NCI-H446 treated with DMSO at 0.1 percent for 48 hours (cell line): ENCODE results near the gene POU3F1.

Source experiments
- DNase-seq: peaks from one replicate; lab custom pipeline; 2025; lab: John Stamatoyannopoulos, UW

Gene POU3F1

DNA sequence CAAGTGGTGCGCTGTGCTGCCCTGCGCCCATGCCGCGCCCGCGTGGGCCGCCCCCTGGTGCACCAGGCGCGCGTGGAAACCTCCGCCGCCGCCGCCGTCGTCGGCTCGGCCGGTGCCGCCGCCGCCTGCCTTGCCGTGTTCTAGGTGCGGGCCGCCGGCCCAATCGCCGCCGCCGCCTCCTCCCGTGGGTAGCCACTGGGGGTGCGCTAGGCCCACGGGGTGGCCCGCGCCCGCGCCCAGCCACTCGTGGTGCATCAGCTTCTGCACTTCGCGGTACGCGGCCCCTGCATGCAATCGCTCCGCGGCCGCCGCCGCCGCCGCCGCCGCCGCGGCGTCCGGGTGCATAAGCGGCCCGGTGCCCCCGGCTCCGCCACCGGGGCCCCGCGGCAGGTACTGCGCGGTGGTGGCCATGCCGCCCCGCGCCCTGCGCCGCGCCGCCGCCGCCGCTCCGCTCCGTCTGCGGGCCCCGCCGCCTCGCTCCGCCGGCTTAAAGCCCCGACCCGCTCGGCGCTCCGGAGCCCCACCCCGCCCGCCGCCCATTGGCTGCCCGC, at the start of gene POU3F1:
Gene POU3F1 (minus strand): TSS at position 461 of the 551 bp plus-strand sequence. CDS start 50 bp downstream, at position 411.
- no peak for DNase-seq

DNA sequence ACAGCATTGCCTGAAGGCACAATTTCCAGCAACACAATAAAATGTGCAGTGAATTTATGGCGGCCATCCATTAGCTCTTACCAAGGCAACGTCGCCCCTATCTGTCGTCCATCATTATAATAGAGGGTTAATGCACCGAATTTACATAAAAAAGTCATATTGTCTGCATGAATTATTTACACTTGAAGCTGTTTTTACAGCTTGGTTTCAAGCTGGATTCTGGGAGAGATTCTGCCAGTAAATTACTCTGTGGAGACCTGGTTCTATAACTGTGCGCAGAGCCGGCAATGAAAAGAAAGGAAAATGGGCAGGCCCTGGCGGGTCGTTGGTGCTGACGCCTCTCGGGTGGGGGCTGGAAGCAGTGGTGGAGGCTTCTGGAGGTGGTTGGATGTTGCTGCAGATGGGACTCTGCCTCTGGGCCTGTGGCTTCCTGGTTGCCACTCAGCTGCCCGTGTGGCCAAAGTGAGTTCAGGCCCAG, 48.9 kb upstream of the POU3F1 start:
- no peak for DNase-seq

DNA sequence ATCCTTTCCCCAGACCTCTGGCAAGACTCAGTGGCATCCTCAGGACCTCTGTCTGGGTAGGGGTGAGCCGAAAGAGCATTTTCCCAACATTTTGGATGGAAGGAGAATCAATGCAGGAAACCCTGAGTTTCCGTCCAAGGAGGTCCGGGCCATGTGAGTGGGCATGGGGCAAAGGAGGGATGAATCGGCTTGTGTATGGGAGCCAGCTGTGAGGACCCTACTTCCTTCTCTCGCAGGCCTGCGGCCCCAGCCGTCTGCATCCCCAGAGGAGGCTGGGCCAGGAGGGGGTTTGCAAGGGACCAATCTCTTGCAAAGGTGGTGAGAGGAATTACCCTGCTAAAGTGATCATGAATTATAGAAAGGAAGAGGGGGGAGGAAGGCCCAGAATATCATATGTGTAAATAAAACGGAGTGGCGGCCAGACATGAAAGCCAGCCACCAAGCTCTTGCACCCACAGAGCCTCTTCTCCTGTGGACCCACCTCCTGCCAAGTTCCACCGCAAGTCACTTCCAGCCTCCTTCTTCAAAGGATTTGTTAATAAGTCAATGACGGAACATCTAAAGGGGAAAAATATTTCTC, 48.2 kb upstream of the POU3F1 start:
- DNase-seq, result no peak

DNA sequence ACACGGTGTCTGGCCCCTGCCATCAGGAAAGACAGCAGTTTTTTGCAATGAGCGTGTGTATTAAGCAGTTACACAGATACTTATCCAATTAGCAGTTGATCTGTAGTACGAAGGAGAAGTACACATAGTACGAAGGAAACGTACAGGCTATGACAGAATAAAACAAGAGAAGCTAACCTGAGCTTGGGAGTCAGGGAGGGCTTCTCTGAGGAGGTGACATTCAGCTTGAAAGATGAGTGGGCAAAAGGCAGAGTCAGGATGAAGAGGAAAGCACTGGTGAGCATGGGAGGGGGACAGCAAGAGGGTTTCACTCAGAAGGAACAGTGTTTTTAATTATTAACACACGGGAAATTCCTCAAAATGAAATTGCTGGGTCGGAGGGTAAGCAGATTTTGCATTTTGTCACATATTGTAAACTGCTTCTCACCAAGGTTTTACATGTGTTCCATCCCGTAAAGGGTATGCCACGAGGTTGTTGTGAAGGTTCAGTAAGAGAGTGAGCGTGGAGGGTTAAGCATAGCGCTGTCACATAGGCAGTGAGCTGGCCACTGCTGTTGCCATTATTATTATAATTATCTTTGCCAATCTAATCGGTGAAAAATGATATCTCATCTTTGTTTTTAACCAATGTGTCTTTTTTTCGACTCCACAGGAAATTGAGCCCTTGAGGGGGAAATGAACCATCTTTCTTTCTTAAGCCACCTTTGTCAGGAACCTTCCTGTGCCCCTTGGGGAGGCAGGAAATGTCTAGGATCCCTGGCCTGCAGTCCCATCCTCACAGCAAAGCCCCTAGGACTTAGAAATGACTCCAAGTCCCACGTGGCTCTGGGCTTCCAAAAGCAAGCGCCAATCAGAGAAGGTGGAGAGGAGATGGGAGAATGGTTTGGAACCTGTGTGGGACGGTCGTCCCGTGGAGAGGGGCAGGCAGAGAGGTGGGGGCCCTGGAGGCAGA, 47.3 kb upstream of the POU3F1 start:
- no peak for DNase-seq

DNA sequence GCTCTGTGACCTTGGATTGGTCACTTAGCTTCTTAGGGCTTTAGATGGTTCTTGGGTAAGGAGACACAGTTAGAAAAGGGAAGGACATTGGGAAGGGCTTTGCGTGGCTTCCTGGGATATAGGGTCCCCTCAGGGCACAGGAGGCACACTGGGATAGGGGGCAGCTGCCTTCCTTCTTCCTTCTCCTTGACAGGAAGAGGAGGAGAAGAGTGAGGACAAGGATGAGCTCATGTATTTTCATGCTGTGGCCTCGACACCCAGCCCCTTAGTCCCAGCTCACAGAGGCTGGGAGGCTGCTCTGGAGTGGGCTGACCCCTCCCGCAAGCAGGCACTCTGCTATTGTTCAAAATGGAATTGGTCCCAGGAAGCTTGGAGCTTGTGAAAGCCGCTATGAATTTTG, 45.7 kb upstream of the POU3F1 start:
- no peak for DNase-seq

DNA sequence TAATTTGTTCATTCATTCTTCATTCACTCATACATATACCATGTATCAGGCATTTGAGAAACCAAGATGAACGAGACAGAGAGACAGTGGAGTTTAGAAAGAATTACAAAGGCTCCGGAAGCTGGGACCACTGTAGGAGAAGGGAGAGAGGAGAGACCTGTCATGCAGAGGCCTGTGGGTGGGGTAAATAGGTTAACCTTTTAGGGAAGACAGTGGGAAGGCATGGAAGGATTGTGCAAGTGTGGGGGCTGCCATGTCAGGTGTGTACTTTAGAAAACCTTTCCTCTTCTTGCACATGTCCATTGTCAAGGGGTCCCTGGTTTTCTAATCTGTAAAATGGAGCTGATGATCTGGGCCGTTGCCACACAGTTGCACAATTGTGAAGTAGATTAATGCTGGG, 44.2 kb upstream of the POU3F1 start:
- no peak for DNase-seq

DNA sequence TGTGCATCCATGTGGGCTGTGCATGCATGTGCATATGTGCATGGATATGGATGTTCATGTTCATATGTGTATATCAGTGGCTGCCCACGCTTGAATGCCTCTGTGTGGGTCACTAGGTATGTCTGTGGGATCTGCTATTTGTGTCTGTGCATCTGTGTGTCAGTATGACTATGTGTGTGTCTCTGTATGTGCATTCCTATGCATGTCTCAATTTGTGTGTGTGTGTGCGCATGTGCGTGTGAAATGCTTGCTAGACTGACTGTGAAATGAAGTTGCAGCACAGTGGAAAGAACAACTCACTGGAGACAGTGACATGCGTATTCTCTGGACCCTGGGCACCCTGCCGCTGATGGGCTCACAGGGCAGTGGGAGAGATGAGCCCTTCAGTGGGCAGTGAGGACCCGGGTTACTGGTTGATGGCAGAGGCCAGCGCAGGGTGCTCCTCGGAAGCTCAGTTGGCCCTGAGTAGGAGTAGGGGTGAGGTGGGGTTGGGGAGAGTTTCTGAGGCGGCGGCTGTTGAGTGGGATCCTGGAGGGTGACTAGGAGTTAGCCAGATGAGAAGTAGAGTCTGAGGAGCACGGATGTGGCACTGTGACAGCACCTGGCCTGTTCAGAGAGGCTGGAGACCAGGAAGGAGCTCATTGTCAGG, 43.2 kb upstream of the POU3F1 start:
- DNase-seq, result no peak

DNA sequence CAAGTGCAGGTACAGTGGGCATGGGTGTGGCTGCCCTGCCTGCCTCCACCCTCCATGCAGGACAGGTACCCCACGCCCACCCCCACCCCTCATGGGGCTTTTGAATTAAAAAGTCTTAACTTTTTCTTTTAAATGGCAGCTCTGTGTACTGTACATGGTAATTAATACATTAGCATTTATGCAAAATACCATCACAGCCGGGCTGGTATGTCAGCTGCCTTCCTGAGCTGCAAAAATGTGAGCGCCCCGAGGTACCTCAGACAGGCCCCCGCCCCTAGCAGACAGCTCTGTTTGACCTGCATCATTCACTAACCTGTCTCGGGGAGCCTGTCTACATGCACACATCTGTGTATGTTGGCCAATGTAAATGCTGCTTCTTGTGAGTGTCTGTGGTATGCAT, 42.2 kb upstream of the POU3F1 start:
- no peak for DNase-seq

DNA sequence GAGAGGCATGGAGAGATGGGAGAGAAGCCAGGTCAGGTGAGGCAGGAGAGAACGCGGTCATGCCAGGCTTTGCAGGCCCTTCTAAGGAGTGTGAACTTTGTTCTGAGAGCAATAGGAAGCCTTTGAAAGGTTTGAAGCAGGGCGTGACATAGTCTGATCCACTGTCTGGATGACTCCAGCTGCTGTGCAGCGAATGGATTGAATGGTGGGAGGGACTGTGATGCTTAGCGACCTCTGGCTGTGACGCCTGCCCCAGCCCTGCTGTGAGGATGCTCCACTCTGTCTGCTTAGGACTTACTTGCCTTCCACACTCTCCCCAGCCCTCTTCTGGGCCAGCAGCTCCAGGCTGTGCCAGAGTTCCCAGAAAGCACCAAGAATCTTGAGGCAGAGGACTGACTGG, 41.8 kb upstream of the POU3F1 start:
- DNase-seq, result no peak

DNA sequence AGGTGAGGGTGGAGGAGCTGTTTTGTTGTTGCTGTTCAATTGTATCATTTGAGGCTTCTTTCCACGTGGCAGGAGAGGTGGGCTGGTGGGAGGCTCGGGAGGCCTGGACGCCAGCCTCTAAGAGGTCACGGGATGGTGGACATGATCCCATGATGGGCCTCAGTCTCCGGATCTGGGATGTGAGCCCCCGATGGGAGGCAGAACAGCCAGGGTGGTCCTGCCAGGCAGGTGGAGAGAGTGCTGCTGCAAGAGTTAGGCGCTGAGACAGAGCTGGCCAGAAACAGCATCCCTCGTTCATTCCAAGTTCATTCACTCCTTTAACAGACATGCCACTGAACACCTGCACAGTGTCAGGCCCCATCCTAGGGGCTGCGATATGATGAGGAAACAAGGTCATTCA, 41.1 kb upstream of the POU3F1 start:
- DNase-seq, result no peak

DNA sequence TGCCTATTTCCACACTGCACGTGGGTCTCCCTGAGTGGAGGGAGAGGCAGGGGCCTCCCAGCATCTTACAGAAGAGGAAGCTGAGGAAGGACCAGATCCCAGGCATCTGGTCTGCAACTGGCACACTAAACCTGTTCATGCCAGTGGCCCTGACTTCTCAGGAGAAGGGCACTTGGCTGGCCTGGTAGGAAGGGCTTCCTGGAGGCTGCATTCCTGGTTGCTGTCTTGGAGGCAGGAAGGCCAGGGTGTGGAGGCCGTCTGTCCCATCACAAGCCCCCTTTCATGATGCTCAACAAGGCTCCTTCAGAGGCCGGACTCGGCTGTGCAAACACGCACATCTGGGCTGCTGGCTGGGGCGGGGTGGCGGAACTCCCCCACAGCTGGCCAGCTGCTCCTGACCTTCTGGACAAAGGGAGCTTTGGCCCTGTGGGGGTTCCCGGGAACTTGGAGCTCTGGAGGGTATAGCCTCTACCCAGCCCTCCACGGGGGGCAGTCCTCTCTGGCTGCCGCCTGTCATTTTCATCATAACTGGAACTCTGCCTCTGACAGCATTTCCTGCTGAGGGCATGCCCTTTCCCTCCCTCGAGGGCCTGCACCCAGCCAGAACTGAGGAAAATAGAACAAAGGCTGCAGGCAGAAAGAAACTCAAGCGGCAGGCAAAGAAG, 39.2 kb upstream of the POU3F1 start:
- no peak for DNase-seq

DNA sequence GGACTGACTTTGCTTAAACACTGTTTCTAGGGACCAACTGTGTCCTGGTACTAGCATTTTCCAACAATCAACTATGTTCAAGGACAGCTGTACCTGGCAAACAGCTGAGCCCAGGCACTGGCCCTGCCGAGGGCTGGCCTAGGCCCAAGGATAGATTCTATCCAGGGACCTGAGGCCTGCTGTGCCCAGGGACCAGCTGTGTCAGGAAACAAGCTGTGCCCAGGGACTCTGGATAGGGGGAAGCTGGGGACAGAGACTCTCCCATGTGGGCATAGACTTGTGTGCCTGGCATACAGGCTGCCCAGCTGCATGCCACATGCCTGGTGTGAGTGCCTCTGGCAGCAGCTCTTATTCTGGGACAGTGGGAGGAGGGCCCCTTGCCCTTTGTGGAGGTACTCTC, 38.1 kb upstream of the POU3F1 start:
- peak; percentile 32 for DNase-seq

DNA sequence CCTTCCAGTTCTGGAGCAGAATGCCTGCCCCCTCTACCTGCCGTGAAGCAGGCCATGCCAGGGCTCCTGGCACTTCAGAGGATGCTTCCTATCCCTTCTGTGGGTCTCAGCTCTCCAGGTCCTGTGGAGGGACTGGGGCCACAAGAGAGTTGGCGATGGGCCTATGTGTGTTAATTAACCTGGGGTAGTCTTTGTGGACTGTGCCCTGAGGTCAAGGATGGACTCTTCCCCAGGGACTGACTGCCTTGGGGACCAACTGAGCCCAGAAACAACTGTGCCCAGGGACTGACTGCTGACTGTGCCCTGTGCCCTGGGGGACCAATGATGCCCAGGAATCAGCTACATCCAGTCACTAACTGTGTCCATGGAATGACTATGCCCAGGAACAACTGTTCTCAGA, 37.5 kb upstream of the POU3F1 start:
- DNase-seq, result no peak

DNA sequence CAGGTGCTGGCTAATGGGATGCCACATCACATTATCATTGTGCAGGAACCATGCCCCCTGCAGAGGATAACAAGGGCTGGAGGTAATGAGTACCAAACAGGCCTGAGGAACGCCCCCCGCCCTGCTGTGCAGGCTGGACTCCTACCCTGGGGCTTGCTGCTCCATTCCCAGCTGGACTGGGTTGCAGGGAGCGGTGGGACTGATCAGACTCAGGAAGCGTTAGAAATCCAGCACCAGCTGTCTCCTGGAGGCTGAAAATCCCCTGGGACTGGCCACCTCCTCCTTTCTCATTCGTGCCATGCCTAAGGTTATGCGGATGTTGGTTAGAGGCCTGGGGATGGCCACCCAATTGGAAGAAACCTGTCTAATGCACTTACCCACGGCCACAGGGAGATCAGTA, 36.9 kb upstream of the POU3F1 start:
- no peak for DNase-seq

DNA sequence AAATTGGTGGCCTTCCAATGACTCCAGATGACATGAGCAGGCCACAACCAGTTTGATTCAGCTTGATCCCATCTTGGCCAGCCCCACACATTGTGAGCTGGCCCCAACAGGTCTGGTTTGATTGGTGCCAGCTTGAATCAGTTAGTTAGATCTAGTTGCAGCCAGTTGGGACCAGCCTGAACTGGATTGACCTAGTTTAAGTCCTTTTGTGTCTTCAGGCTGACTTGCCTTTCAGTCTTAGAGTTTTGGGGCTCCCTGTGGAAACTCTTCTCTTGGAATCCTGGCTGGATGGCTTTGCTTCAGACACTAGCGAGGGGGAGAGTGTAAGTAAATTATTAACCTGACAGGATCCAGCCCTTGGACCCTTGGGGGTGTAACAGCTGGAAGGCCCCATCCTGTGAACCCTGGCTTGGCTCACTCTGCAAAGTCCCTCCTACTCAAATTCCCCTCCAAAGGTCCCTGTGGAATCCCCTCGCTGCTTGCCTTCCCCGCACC, 36.2 kb upstream of the POU3F1 start:
- no peak for DNase-seq

DNA sequence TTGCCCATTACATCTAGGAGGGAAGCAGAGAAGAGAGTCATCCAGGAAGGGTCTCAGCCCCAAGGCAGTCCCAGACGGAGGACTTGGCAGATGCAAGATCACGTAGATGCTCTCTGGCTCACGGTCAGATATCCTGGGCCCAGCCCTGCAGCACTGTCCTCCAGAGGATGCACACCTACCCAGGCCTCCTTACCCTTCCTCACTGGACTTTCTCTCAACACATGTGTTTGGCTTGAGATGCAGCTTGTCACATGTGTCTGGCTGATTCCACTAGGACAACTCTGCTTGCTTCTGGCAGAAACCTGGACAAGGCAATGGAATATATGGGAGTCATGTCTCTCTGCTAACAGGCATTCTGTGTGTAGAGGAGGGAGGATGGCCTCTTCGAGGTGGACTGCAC, 32.4 kb upstream of the POU3F1 start:
- DNase-seq, result no peak

DNA sequence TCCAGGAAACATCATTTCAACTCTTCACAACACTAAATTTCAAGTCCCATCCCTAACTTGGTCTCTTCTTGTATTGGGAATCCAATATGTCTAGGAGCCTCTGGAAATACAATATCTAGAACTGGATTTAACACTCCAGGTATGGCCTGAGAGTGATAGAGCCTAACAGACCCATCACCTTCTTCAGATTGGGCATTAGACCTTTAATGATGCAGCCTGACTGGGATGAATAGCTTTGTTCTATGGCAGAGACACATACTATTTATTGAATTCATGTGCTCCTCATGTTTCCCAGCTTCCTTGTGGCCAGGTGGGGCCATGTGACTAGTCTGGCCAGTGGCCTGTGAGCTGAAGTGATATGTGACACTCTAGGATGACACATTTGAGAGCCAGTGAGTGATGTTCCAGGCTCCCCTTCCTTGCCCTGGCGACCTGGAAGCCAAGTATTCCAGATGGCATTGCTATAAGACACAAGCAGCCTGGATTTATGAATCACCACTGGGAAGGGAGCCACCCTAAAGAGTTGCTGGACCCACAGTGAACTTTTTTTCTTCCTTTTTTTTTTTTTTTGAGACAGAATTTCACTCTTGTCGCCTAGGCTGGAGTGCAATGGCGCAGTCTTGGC, 31.0 kb upstream of the POU3F1 start:
- peak; percentile 90 for DNase-seq

DNA sequence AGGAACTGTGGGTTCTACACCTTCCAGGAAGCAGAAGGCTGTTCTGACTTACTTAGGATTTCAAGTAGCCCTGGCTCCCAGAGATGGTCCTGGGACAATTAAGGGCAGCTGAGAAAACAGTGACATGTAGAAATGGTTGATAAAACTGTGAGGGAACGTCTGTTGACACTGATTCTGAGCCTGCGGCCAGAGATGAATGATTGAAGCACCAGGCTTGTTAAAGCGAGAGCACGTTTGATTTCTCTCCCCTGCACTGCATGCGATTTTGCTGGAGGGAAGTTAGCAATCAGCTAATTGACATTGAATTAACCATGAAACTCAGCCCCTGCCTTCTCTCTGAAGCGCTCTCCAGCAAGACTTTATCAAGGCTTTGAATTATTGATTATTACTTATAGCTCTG, 29.9 kb upstream of the POU3F1 start:
- no peak for DNase-seq

DNA sequence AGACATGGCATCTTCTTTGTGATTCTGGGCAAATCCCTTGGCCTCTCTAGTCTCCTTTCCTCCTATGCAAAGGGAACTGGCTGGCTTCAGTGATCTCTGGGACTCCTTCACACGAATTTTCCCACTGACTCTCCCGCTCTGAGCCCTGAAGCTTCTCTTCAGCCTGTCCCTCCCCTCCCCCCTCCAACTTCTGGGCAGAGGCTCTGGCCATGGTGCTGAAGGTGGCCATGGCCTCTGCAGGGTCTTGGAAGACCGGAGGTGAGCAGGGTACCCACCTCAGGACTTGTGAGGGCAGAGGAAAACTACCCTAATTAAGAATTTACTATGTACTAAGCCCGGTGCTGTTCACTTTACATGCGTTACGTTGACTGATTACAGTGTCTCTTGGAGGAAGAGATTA, 29.4 kb upstream of the POU3F1 start:
- no peak for DNase-seq

DNA sequence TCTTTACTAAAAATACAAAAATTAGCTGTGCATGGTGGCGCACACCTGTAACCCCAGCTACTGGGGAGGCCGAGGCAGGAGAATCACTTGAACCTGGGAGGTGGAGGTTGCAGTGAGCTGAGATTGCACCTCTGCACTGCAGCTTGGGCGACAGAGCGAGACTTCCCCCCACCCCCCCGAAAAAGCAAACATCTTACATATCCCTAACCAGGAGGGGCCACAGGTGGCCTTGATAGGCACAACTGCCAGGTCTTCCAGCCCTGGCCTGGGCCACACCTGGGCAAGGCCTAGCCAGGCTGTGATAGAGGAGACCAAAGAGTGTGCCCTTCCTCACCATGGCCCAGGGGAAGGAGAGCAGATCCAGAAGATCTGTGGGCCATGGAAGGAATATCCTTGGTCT, 28.6 kb upstream of the POU3F1 start:
- DNase-seq, result no peak

DNA sequence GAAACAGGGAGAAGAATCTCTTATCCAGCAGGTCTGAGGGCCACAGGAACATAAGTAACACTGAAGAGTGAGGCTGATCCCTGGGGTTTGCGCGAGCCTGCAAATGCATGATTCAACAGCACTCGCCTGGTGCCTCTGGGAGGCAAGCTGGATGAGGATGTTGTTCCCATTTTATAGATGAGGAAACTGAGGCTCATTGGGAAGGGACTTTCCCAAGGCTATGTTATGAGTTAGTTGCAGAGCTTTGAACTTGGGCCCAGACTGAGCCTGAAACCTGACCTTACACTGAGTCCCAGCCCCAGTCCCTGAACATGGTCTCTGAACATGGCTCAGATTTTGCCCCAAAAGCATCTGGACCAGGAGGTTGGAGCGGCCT, 27.7 kb upstream of the POU3F1 start:
- DNase-seq, result no peak
